HEK293 (cell line): ENCODE data around the gene PALM3.

Experiments used
- FEZF1 ChIP-seq: fragments of 450-650 bp; formaldehyde crosslinking; IDR thresholded peaks from 2 replicates; pipeline ENCODE4 v1.5.1; 2016; ENCODE audit warnings: missing biosample characterization, missing genetic modification characterization
- GLI4 ChIP-seq: fragments of 450-650 bp; formaldehyde crosslinking; IDR thresholded peaks from 2 replicates; pipeline ENCODE4 v1.5.1; 2016; ENCODE audit warnings: missing biosample characterization, missing genetic modification characterization
- GLIS2 ChIP-seq: fragments of 450-650 bp; formaldehyde crosslinking; IDR thresholded peaks from 2 replicates; pipeline ENCODE4 v1.5.1; 2016; ENCODE audit warnings: missing biosample characterization, missing genetic modification characterization
- KLF10 ChIP-seq: fragments of 450-650 bp; IDR thresholded peaks from 2 replicates; pipeline ENCODE4 v1.5.1; 2018; ENCODE audit warnings: missing biosample characterization, mild to moderate bottlenecking, missing genetic modification characterization
- KLF7 ChIP-seq: fragments of 450-650 bp; formaldehyde crosslinking; IDR thresholded peaks from 2 replicates; pipeline ENCODE4 v1.5.1; 2016; ENCODE audit warnings: missing biosample characterization, missing genetic modification characterization, borderline replicate concordance
- KLF8 ChIP-seq: fragments of 450-650 bp; formaldehyde crosslinking; IDR thresholded peaks from 2 replicates; pipeline ENCODE4 v1.5.1; 2016; ENCODE audit warnings: missing biosample characterization, missing genetic modification characterization
- MYNN ChIP-seq: fragments of 450-650 bp; formaldehyde crosslinking; IDR thresholded peaks from 2 replicates; pipeline ENCODE4 v1.5.1; 2016; ENCODE audit warnings: missing biosample characterization, missing genetic modification characterization, borderline replicate concordance
- OSR2 ChIP-seq: fragments of 450-650 bp; formaldehyde crosslinking; IDR thresholded peaks from 2 replicates; pipeline ENCODE4 v1.5.1; 2016; ENCODE audit warnings: missing biosample characterization, missing genetic modification characterization
- REPIN1 ChIP-seq: fragments of 450-650 bp; formaldehyde crosslinking; IDR thresholded peaks from 2 replicates; pipeline ENCODE4 v1.5.1; 2017; ENCODE audit warnings: missing biosample characterization, missing genetic modification characterization, low read depth
- SP3 ChIP-seq: fragments of 450-650 bp; formaldehyde crosslinking; IDR thresholded peaks from 2 replicates; pipeline ENCODE4 v1.5.1; 2016; ENCODE audit warnings: missing biosample characterization, missing genetic modification characterization
- YY1 ChIP-seq: fragments of 450-650 bp; formaldehyde crosslinking; IDR thresholded peaks from 2 replicates; pipeline ENCODE4 v1.5.1; 2018; ENCODE audit warnings: missing biosample characterization, missing genetic modification characterization
- ZBTB17 ChIP-seq: fragments of 450-650 bp; formaldehyde crosslinking; IDR thresholded peaks from 2 replicates; pipeline ENCODE4 v1.5.1; 2016; ENCODE audit warnings: missing biosample characterization, missing genetic modification characterization
- ZBTB48 ChIP-seq: fragments of 450-650 bp; formaldehyde crosslinking; IDR thresholded peaks from 2 replicates; pipeline ENCODE4 v1.5.1; 2016; ENCODE audit warnings: missing biosample characterization, missing genetic modification characterization
- ZFP69B ChIP-seq: fragments of 450-650 bp; formaldehyde crosslinking; IDR thresholded peaks from 2 replicates; pipeline ENCODE4 v1.5.1; 2016; ENCODE audit warnings: missing biosample characterization, missing genetic modification characterization
- ZNF19 ChIP-seq: fragments of 450-650 bp; formaldehyde crosslinking; IDR thresholded peaks from 2 replicates; pipeline ENCODE4; 2016; ENCODE audit warnings: missing biosample characterization, missing genetic modification characterization, low read depth
- ZNF2 ChIP-seq: fragments of 450-650 bp; formaldehyde crosslinking; IDR thresholded peaks from 2 replicates; pipeline ENCODE4 v1.5.1; 2016; ENCODE audit warnings: missing biosample characterization, missing genetic modification characterization
- ZNF362 ChIP-seq: fragments of 450-650 bp; formaldehyde crosslinking; IDR thresholded peaks from 2 replicates; pipeline ENCODE4 v1.5.1; 2016; ENCODE audit warnings: missing biosample characterization, missing genetic modification characterization
- ZNF571 ChIP-seq: fragments of 450-650 bp; formaldehyde crosslinking; IDR thresholded peaks from 2 replicates; pipeline ENCODE4 v1.5.0; 2017; ENCODE audit warnings: missing biosample characterization, missing genetic modification characterization
- ZNF596 ChIP-seq: fragments of 450-650 bp; IDR thresholded peaks from 2 replicates; pipeline ENCODE4 v1.5.0; 2018; ENCODE audit warnings: missing biosample characterization, mild to moderate bottlenecking, missing genetic modification characterization, moderate library complexity
- ZNF624 ChIP-seq: fragments of 450-650 bp; formaldehyde crosslinking; IDR thresholded peaks from 2 replicates; pipeline ENCODE4 v1.5.1; 2017; ENCODE audit warnings: missing biosample characterization, missing genetic modification characterization
- ZNF76 ChIP-seq: fragments of 450-650 bp; formaldehyde crosslinking; IDR thresholded peaks from 2 replicates; pipeline ENCODE4; 2016; ENCODE audit warnings: low read depth, missing biosample characterization, missing genetic modification characterization, borderline replicate concordance
- ZNF785 ChIP-seq: fragments of 450-650 bp; formaldehyde crosslinking; IDR thresholded peaks from 2 replicates; pipeline ENCODE4 v1.5.1; 2016; ENCODE audit warnings: missing biosample characterization, missing genetic modification characterization
- TF ChIP-seq, protein P1 (sequence below): fragments of 450-650 bp; formaldehyde crosslinking; conservative IDR thresholded peaks from 2 replicates; pipeline ENCODE4 v1.5.1; 2016; ENCODE audit warnings: low read depth, missing biosample characterization, missing genetic modification characterization
- TF ChIP-seq, protein P2 (sequence below): fragments of 450-650 bp; formaldehyde crosslinking; optimal IDR thresholded peaks from 2 replicates; pipeline ENCODE3; 2016; ENCODE audit warnings: missing biosample characterization, mild to moderate bottlenecking, missing genetic modification characterization
- TF ChIP-seq, protein P3 (sequence below): fragments of 450-650 bp; formaldehyde crosslinking; IDR thresholded peaks from 2 replicates; pipeline ENCODE4 v1.5.1; 2016; ENCODE audit warnings: missing biosample characterization, missing genetic modification characterization, borderline replicate concordance
- TF ChIP-seq, protein P4 (sequence below): fragments of 450-650 bp; formaldehyde crosslinking; IDR thresholded peaks from 2 replicates; pipeline ENCODE4 v1.5.1; 2016; ENCODE audit warnings: missing biosample characterization, missing genetic modification characterization

PALM3 gene

DNA sequence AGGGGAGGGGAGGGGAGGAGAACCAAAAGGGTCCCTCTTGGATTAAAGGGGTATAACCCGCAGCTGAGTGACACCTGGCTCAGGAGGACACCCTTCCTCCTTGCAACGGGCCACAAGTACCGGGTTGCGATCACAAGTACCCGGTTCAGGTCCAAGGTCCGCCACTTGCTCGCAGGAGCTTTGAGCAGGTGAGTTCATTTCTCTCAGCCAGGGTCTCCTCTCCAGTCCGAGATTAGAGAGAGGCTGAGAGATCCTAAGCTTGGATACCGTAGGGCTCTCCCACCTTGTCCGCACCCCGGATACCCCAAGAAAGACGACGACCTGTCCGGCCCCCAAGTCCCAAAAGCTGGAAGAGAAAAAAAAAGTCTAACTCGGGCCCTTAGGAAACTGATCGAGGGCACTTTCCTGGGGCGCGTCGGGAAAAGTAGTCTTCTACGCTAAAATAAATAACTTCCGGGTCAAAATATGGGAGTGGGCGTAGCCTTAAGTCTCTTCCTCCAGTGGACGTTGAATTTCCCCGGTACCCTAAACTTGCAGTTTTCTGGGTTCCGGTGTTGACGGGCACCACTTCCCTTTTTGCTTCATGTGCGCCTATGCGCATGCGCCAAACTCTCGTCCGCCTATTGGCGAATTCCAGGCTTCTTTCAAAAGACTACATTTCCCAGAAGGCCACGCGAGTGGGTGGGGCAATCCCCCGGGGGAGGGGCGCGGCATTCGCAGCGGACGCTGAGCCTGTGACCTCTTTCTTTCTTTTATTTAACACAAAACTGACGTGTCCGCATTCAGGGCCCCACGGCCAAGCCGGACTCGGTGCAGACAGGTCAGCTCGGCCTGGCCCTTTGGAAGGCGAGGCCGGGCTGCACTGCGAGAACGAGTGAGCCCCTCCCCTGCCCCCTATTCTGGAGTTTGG is 19.3 kb upstream of the PALM3 start (continued):
- TF ChIP-seq, protein P1, sequence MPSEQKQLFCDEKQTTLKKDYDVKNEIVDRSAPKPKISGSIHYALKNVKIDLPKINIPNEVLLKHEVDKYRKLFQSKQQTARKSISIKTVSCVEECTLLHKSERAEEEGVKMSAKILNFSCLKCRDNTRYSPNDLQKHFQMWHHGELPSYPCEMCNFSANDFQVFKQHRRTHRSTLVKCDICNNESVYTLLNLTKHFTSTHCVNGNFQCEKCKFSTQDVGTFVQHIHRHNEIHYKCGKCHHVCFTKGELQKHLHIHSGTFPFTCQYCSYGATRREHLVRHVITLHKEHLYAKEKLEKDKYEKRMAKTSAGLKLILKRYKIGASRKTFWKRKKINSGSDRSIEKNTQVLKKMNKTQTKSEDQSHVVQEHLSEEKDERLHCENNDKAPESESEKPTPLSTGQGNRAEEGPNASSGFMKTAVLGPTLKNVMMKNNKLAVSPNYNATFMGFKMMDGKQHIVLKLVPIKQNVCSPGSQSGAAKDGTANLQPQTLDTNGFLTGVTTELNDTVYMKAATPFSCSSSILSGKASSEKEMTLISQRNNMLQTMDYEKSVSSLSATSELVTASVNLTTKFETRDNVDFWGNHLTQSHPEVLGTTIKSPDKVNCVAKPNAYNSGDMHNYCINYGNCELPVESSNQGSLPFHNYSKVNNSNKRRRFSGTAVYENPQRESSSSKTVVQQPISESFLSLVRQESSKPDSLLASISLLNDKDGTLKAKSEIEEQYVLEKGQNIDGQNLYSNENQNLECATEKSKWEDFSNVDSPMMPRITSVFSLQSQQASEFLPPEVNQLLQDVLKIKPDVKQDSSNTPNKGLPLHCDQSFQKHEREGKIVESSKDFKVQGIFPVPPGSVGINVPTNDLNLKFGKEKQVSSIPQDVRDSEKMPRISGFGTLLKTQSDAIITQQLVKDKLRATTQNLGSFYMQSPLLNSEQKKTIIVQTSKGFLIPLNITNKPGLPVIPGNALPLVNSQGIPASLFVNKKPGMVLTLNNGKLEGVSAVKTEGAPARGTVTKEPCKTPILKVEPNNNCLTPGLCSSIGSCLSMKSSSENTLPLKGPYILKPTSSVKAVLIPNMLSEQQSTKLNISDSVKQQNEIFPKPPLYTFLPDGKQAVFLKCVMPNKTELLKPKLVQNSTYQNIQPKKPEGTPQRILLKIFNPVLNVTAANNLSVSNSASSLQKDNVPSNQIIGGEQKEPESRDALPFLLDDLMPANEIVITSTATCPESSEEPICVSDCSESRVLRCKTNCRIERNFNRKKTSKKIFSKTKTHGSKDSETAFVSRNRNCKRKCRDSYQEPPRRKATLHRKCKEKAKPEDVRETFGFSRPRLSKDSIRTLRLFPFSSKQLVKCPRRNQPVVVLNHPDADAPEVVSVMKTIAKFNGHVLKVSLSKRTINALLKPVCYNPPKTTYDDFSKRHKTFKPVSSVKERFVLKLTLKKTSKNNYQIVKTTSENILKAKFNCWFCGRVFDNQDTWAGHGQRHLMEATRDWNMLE (tag by site-specific recombination) = peak; percentile 93
- TF ChIP-seq ZNF19 (tag by site-specific recombination) (no peak), ZFP69B (tag by site-specific recombination) (no peak), REPIN1 (tag by site-specific recombination) (no peak), ZNF596 (tag by site-specific recombination) (peak; percentile 11; the same call in 1 of the 2 replicates), KLF7 (peak; percentile 85), SP3 (peak; percentile 99), MYNN (no peak), ZBTB17 (tag by site-specific recombination) (peak; percentile 72), FEZF1 (tag by site-specific recombination) (no peak), ZNF76 (tag by site-specific recombination) (peak; percentile 96), ZNF571 (tag by site-specific recombination) (no peak), GLIS2 (peak; percentile 46; the same call in 1 of the 2 replicates), ZNF362 (peak; percentile 80; the same call in 1 of the 2 replicates), ZBTB48 (tag by site-specific recombination) (peak; percentile 44; the same call in 1 of the 2 replicates), ZNF785 (no peak), ZNF624 (tag by site-specific recombination) (no peak), OSR2 (no peak), KLF8 (tag by site-specific recombination) (peak; percentile 96), KLF10 (tag by site-specific recombination) (peak; percentile 89), YY1 (no peak), ZNF2 (no peak), GLI4 (tag by site-specific recombination) (no peak)
- TF ChIP-seq, protein P2, sequence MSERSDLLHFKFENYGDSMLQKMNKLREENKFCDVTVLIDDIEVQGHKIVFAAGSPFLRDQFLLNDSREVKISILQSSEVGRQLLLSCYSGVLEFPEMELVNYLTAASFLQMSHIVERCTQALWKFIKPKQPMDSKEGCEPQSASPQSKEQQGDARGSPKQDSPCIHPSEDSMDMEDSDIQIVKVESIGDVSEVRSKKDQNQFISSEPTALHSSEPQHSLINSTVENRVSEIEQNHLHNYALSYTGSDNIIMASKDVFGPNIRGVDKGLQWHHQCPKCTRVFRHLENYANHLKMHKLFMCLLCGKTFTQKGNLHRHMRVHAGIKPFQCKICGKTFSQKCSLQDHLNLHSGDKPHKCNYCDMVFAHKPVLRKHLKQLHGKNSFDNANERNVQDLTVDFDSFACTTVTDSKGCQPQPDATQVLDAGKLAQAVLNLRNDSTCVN = peak; percentile 8
- TF ChIP-seq, protein P3, sequence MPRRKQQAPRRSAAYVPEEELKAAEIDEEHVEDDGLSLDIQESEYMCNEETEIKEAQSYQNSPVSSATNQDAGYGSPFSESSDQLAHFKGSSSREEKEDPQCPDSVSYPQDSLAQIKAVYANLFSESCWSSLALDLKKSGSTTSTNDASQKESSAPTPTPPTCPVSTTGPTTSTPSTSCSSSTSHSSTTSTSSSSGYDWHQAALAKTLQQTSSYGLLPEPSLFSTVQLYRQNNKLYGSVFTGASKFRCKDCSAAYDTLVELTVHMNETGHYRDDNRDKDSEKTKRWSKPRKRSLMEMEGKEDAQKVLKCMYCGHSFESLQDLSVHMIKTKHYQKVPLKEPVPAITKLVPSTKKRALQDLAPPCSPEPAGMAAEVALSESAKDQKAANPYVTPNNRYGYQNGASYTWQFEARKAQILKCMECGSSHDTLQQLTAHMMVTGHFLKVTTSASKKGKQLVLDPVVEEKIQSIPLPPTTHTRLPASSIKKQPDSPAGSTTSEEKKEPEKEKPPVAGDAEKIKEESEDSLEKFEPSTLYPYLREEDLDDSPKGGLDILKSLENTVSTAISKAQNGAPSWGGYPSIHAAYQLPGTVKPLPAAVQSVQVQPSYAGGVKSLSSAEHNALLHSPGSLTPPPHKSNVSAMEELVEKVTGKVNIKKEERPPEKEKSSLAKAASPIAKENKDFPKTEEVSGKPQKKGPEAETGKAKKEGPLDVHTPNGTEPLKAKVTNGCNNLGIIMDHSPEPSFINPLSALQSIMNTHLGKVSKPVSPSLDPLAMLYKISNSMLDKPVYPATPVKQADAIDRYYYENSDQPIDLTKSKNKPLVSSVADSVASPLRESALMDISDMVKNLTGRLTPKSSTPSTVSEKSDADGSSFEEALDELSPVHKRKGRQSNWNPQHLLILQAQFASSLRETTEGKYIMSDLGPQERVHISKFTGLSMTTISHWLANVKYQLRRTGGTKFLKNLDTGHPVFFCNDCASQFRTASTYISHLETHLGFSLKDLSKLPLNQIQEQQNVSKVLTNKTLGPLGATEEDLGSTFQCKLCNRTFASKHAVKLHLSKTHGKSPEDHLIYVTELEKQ = 0 out of 2 replicates have a peak, but pooled peaks have one; percentile 28
- TF ChIP-seq, protein P4, sequence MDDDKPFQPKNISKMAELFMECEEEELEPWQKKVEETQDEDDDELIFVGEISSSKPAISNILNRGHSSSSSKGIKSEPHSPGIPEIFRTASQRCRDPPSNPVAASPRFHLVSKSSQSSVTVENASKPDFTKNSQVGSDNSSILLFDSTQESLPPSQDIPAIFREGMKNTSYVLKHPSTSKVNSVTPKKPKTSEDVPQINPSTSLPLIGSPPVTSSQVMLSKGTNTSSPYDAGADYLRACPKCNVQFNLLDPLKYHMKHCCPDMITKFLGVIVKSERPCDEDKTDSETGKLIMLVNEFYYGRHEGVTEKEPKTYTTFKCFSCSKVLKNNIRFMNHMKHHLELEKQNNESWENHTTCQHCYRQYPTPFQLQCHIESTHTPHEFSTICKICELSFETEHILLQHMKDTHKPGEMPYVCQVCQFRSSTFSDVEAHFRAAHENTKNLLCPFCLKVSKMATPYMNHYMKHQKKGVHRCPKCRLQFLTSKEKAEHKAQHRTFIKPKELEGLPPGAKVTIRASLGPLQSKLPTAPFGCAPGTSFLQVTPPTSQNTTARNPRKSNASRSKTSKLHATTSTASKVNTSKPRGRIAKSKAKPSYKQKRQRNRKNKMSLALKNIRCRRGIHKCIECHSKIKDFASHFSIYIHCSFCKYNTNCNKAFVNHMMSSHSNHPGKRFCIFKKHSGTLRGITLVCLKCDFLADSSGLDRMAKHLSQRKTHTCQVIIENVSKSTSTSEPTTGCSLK (tag by site-specific recombination) = no peak
